DOHH2 (cell line): ENCODE data around the gene CTTNBP2.

ENCODE experiments used
- H3F3A ChIP-seq: fragments of 200-600 bp; sonication (generic), shearing (Covaris generic); 2 replicates; pipeline ENCODE4 v1.6.0; 2016; ENCODE audit warnings: antibody characterized with exemption, mild to moderate bottlenecking; ENCODE audit not compliant: control insufficient read depth, insufficient read depth
- H3K27ac ChIP-seq: fragments of 200-600 bp; sonication (generic); 2 replicates; pipeline ENCODE4 v1.5.1; 2014; ENCODE audit warnings: low read depth, mild to moderate bottlenecking, low read length, moderate library complexity
- H3K27me3 ChIP-seq: fragments of 200-600 bp; sonication (generic); 2 replicates; pipeline ENCODE4 v1.6.1; 2014; ENCODE audit warnings: mild to moderate bottlenecking, low read length, mixed read lengths; ENCODE audit not compliant: control insufficient read depth
- H3K36me3 ChIP-seq: fragments of 200-600 bp; sonication (generic); 2 replicates; pipeline ENCODE4 v1.6.1; 2014; ENCODE audit warnings: mild to moderate bottlenecking, low read length, moderate library complexity, mixed read lengths; ENCODE audit not compliant: control insufficient read depth
- H3K4me1 ChIP-seq: fragments of 200-600 bp; sonication (generic); 2 replicates; pipeline ENCODE4 v1.6.1; 2014; ENCODE audit warnings: mild to moderate bottlenecking, low read length, mixed read lengths; ENCODE audit not compliant: control insufficient read depth
- H3K4me2 ChIP-seq: fragments of 200-600 bp; sonication (generic); 2 replicates; pipeline ENCODE4 v1.6.0; 2014; ENCODE audit warnings: mild to moderate bottlenecking, low read length, moderate library complexity
- H3K4me3 ChIP-seq: fragments of 200-600 bp; sonication (generic); 2 replicates; pipeline ENCODE4 v1.5.1; 2014; ENCODE audit warnings: mild to moderate bottlenecking, low read length, mixed read lengths
- H3K79me2 ChIP-seq: fragments of 200-600 bp; sonication (generic); 2 replicates; pipeline ENCODE4 v1.6.1; 2014; ENCODE audit warnings: mild to moderate bottlenecking, low read length, mixed read lengths; ENCODE audit not compliant: control insufficient read depth
- H3K9me2 ChIP-seq: fragments of 200-600 bp; sonication (generic); replicated peaks from 2 replicates; pipeline ENCODE4 v1.6.1; 2014; ENCODE audit warnings: mild to moderate bottlenecking, low read length, mixed read lengths; ENCODE audit not compliant: control insufficient read depth
- H3K9me3 ChIP-seq: fragments of 200-600 bp; sonication (generic); 2 replicates; pipeline ENCODE4 v1.6.1; 2014; ENCODE audit warnings: antibody characterized with exemption, low read length, mixed read lengths; ENCODE audit not compliant: control insufficient read depth, insufficient read depth
- H4K20me1 ChIP-seq: fragments of 200-600 bp; sonication (generic); 2 replicates; pipeline ENCODE4 v1.6.0; 2014; ENCODE audit warnings: low read depth, mild to moderate bottlenecking, antibody characterized with exemption, low read length, moderate library complexity; ENCODE audit not compliant: control insufficient read depth, insufficient read depth
- EZH2phosphoT487 ChIP-seq: fragments of 200-600 bp; sonication (generic); IDR thresholded peaks from 2 replicates; pipeline ENCODE4 v1.6.1; 2017; ENCODE audit warnings: borderline replicate concordance, mild to moderate bottlenecking, antibody characterized with exemption, low read length, moderate library complexity, mixed read lengths
- TF ChIP-seq, protein P1 (sequence below): fragments of 200-600 bp; sonication (generic); IDR thresholded peaks from one replicate; pipeline ENCODE4 v1.5.1; 2014; ENCODE audit warnings: antibody characterized with exemption, mild to moderate bottlenecking, low read depth, low read length; ENCODE audit not compliant: poor library complexity, severe bottlenecking

CTTNBP2 gene

GRCh38 chr7:117755136-117755535 lies 118.1 kb downstream of the CTTNBP2 start:
- Histone ChIP-seq H3K9me3 (no peaks in the 10 kb centered on the region), H3K4me2 (no peak overlapping the region), H3K36me3 (no peaks in the 10 kb centered on the region), H3K4me3 (no peak overlapping the region), H3K27ac (no peak overlapping the region), H3F3A (no peaks in the 10 kb centered on the region), H3K4me1 (no peaks in the 10 kb centered on the region), H3K9me2 (no peaks in the 10 kb centered on the region), H3K27me3 (no peaks in the 10 kb centered on the region), H3K79me2 (no peaks in the 10 kb centered on the region), H4K20me1 (no peaks in the 10 kb centered on the region)
- TF ChIP-seq, protein P1, sequence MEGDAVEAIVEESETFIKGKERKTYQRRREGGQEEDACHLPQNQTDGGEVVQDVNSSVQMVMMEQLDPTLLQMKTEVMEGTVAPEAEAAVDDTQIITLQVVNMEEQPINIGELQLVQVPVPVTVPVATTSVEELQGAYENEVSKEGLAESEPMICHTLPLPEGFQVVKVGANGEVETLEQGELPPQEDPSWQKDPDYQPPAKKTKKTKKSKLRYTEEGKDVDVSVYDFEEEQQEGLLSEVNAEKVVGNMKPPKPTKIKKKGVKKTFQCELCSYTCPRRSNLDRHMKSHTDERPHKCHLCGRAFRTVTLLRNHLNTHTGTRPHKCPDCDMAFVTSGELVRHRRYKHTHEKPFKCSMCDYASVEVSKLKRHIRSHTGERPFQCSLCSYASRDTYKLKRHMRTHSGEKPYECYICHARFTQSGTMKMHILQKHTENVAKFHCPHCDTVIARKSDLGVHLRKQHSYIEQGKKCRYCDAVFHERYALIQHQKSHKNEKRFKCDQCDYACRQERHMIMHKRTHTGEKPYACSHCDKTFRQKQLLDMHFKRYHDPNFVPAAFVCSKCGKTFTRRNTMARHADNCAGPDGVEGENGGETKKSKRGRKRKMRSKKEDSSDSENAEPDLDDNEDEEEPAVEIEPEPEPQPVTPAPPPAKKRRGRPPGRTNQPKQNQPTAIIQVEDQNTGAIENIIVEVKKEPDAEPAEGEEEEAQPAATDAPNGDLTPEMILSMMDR: no peak
- no peak for TF ChIP-seq EZH2phosphoT487

GRCh38 chr7:117751775-117752174 lies 121.5 kb downstream of the CTTNBP2 start:
- no peaks in the 10 kb centered on the region for H3K9me3 ChIP-seq
- no peaks in the 10 kb centered on the region for H3K9me2 ChIP-seq
- no peak overlapping the region for H3K4me3 ChIP-seq
- no peak overlapping the region for H3K4me2 ChIP-seq
- no peaks in the 10 kb centered on the region for H3K27me3 ChIP-seq
- TF ChIP-seq, protein P1: no peak
- TF ChIP-seq EZH2phosphoT487: no peak
- no peaks in the 10 kb centered on the region for H3K4me1 ChIP-seq
- no peak overlapping the region for H3K27ac ChIP-seq
- no peaks in the 10 kb centered on the region for H4K20me1 ChIP-seq
- no peaks in the 10 kb centered on the region for H3F3A ChIP-seq
- H3K79me2 ChIP-seq: no peaks in the 10 kb centered on the region
- H3K36me3 ChIP-seq: no peaks in the 10 kb centered on the region

- Histone ChIP-seq H3K27me3 (no peaks in the 10 kb centered on the region), H3K36me3 (no peaks in the 10 kb centered on the region), H3K79me2 (no peaks in the 10 kb centered on the region), H3K9me2 (no peaks in the 10 kb centered on the region), H3K4me3 (no peak overlapping the region), H3F3A (no peaks in the 10 kb centered on the region), H3K9me3 (no peaks in the 10 kb centered on the region), H3K4me1 (no peaks in the 10 kb centered on the region), H4K20me1 (no peaks in the 10 kb centered on the region), H3K4me2 (no peak overlapping the region), H3K27ac (no peak overlapping the region)
- no peak for TF ChIP-seq EZH2phosphoT487
- TF ChIP-seq, protein P1: peak; percentile 58
Measured at GRCh38 chr7:117750612-117751563, 122.4 kb downstream of the CTTNBP2 start.
